AML-193 (cell line): ENCODE results near the gene GALNT14.

Experiments
- DNase-seq, 2 experiments: peaks; one replicate each; lab custom pipeline; 2025; lab: John Stamatoyannopoulos, UW

The GALNT14 gene

DNA sequence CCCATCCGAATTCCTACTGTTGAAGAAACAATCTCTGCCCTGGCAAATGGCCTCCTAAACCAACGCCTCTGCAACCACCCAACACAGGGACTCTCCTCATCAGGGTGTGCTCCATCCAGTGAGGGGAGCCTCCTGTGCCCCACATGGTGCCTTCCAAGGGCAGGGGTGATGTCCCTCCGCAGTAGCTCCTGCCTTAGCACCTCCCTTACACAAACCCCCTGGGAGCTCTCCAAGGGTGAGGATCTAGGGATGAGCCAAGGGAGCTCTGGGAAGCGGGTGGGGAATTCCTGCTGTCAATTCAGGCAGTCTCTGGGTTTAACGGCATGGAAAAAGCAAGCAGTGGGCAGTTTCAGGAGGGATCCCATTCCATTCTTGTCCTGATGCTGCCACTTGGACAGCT is 3.8 kb downstream of the GALNT14 start:
- DNase-seq, result no peak

DNA sequence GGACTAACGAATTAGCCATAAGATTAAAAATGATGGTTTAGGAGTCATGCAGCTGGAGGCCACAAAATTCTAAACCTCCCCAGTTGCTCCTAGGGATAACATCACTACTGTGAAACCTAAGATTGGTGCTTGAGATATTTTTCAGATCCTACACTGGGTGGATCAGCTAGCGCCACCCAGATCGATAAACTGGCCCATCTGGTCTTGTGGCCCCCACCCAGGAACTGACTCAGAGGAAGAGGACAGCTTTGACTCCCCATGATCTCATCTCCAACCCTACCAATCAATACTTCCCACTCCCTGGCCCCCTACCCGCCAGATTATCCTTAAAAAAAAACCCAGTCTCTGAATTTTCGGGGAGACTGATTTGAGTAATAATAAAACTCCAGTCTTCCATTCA is 5.5 kb downstream of the GALNT14 start:
- no peak for DNase-seq

DNA sequence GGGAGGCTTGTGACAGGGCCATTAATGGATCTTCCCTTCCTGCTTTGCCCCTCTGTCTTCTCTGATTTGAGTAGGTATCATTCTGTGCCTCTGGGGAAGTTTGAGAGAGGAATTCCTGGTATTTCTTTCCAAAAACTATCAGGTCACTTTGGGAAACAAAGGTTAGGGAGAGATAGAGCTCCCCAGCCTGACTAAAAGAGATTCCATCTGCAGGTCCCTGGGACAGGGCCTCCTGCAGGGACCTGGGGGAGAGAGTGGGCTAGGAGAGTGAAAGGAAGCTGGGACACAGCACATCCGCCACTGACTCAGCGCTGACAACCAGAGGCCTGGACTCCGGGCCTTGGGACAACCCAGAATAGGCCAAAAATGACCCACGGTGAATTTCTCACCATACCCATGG is 6.4 kb downstream of the GALNT14 start:
- DNase-seq, result no peak

DNA sequence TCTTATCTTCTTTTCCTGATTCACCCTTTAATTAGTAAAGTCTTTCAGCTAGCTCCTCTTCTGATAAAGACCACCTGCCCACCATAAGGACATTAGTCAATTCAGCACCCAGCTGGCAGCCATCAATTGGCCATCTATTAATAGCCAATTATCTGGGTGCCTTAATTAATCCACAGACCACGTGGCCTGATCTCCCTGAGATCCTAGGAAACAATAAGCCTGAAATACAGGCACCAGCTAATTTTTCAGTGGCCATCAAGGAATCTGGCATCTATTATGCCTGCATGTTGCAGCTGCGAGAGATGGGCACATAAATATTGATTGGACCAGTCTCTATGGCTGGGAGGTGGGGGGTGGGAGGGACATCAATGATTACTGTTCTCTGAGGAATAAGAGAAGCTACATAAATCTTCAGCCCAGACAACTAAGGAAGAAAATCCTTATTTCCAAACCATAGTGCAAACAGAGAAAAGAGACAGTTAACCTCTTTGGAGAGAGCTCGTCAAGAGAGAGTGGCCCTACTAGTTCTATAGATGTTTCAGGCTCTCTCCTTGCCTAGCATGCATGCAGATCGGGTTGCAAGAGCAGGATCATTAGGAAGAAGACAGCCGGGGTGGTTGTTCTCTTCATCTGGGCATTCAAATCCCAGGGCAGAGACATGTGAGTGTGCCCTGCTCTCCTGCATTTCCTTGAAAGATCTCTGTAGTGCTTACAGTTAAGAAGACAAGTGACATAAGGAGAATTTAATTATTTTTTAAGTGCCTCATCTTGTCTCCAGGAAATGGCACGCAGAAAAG is 8.7 kb downstream of the GALNT14 start:
- no peak for DNase-seq

- no peak for DNase-seq
Observed at GRCh38 chr2:31127931-31128330, 10.3 kb downstream of the GALNT14 start.

- no peak for DNase-seq
Observed at GRCh38 chr2:31125918-31126695, 12.1 kb downstream of the GALNT14 start.

DNA sequence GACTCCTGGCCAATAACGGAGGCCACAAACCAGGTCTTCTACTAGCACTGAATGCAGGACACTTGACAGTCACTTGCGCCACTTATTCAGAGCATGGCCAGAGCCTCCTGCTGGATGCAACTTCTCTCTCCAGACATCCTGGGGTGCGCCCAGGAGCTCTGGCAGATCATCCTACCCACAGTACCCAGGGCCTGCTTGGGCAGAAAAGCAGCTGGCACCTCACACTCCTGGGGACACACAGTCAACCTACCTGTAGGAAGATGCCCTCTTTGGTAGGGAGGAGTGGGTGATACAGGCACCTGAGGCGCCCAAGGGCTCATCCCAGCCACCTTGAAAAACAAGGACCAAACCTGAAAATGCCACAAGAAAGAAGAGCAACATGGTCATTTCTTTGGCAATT is 13.3 kb downstream of the GALNT14 start:
- DNase-seq, result no peak

GRCh38 chr2:31122133-31122532 is 16.1 kb downstream of the GALNT14 start:
- DNase-seq, result no peak

DNA sequence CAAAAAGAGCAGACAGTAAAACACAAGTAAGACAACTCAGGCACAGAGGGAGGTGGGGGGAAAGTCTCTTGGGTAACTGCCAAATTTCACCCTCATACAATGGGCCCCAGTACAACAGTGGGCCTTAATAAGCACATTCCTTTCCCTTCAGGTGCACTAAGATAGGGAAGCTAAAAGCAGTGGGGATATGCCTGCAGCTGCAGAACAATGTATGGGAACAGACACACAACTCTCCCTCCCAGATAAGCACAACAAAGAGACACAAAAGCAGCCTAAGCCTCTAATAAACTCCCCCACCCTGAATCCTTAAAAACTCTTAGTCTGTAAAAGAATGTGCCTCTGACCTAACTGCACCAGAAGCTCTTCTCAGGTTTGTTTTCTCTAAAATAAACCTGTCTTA is 24.5 kb downstream of the GALNT14 start:
- no peak for DNase-seq

GRCh38 chr2:31112544-31112943 is 25.7 kb downstream of the GALNT14 start:
- DNase-seq, result no peak

GRCh38 chr2:31110998-31111397 is 27.2 kb downstream of the GALNT14 start:
- DNase-seq, result no peak

DNA sequence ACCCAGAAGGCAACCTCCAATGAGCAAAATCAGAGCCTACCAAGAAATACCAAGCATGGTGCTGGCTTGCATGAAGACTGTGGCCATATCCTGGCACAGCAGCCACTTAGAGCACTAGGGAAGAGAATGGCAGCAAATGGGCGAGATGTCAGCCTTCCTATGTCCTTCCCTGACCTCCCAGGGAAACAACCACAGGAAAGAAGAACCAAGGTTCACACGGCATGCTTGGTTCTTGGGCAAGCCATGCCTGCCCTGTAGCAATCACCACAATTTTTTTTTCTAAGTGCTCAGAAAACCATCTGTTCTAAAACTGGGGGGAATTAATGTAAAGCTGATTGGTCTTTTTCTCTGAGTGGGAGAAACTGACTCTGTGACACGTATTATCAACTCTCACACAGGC is 27.8 kb downstream of the GALNT14 start:
- DNase-seq, result peak in 1 of 2 experiments; percentile 3

GRCh38 chr2:31109633-31110192 is 28.5 kb downstream of the GALNT14 start:
- no peak for DNase-seq

- DNase-seq, result peak in 1 of 2 experiments; percentile 24
Observed at GRCh38 chr2:31108561-31109286, 29.5 kb downstream of the GALNT14 start.

- DNase-seq, result no peak
Observed at GRCh38 chr2:31107591-31108300, 30.5 kb downstream of the GALNT14 start.

DNA sequence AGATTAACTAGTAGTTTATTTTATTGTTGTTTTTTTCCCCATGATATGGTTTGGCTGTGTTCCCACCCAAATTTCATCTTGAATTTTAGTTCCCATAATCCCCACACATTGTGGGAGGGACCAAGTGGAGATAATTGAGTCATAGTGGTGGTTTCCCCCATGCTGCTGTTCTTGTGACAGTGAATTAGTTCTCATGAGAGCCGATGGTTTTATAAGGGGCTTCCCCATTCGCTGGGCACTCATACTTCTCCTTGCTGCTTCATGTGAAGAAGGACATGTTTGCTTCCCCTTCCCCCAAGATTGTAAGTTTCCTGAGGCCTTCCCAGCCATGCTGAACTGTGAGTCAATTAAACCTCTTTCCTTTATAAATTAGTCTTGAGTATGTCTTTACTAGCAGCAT is 36.5 kb downstream of the GALNT14 start:
- DNase-seq, result no peak

- no peak for DNase-seq
Observed at GRCh38 chr2:31097962-31098613, 40.2 kb downstream of the GALNT14 start.

- no peak for DNase-seq
Observed at GRCh38 chr2:31090188-31090587, 48.1 kb downstream of the GALNT14 start.

DNA sequence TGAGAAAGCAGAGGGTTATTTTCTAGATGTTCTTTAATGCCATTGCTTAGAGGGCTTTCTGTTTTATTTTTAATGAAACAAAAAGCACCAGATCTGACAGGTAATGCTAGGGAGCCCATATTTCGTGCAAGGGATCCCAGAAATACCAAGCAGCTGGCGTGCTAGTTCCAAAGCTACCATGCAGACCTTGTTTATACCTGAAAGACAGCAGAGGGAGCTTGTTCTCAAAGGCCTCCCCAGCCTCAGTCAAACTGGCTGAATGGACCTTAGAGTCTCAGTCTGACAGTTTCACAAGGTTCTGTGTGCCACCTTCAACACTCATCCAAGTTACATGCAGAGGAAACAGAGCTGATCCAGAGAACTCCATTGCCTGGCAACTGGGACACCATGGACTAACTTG is 48.6 kb downstream of the GALNT14 start:
- no peak for DNase-seq

DNA sequence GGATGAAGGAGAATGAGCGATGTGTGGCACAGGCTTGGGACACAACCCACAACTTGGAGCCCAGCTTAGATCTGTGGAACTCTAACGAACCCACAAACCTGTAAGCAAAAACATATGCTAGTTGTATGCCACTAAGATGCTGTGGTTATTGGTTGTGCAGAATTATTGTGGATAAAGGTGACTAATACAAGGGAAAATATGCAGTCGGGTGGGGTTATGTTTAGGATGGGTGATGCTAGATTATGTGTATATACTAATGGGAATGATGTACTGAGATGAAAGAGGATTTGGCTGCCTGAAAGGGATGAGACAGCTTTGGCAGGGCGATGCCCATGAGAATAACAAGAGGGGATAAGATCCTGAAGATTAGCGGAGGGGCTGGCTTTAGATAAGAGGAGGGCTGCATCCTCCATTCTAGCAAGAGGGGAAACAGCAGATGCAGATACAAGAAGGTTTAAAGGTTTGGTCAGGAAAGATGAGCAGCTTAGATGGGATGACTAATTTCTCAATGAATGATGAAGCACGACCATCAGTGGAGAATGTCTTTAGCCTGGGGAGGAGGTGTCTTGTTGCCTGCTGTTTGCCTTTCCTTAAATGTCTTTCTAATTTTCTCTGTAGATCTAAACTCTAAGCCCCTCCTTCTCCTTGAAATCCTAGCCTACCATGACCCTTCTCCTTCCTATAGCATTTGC is 49.6 kb downstream of the GALNT14 start:
- DNase-seq, result no peak

DNA sequence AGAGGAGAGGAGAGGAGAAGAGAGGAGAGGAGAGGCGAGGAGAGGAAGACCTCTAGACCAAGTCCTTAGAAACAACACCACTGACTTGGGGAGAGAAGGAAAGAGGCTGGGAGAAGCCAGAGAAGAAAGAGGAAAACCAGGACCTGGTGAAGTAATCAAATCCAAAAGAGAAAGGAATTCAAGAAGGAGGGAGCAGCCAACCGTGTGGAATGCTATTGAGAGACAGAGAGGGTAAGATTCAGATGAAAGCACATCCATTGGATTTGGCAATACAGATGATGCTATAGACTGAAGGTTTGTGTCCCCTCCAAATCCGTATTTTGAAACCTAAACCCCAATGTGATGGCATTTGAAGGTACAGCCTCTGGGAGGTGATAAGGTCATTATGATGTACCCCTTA is 50.7 kb downstream of the GALNT14 start:
- DNase-seq, result no peak
